Loucy (cell line): Measurements from ENCODE around the gene RRAGA.

Experiments used
- H2AFZ ChIP-seq: fragments of 200-600 bp; sonication (generic); 2 replicates; pipeline ENCODE4 v1.6.0; 2016; ENCODE audit warnings: antibody characterized with exemption, mild to moderate bottlenecking, low read length, moderate library complexity
- H3F3A ChIP-seq: fragments of 200-600 bp; 2 replicates; pipeline ENCODE4 v1.6.0; 2016; ENCODE audit warnings: antibody characterized with exemption, low read depth, mild to moderate bottlenecking
- H3K27me3 ChIP-seq: fragments of 200-600 bp; sonication (generic); 2 replicates; pipeline ENCODE4 v1.6.1; 2014; ENCODE audit warnings: low read length, mild to moderate bottlenecking; ENCODE audit not compliant: insufficient read depth, poor library complexity, severe bottlenecking
- H3K36me3 ChIP-seq: fragments of 200-600 bp; sonication (generic); 2 replicates; pipeline ENCODE4 v1.6.1; 2016; ENCODE audit warnings: low read length; ENCODE audit not compliant: insufficient read depth
- H3K4me1 ChIP-seq: fragments of 200-600 bp; sonication (generic); 2 replicates; pipeline ENCODE4 v1.5.1; 2014; ENCODE audit warnings: low read length, mild to moderate bottlenecking; ENCODE audit not compliant: insufficient read depth, poor library complexity, severe bottlenecking
- H3K4me2 ChIP-seq: fragments of 200-600 bp; sonication (generic); 2 replicates; pipeline ENCODE4 v1.6.0; 2014; ENCODE audit warnings: antibody characterized with exemption, low read length, low read depth, mild to moderate bottlenecking; ENCODE audit not compliant: poor library complexity, severe bottlenecking
- H3K4me3 ChIP-seq: fragments of 200-600 bp; sonication (generic); 2 replicates; pipeline ENCODE4 v1.5.1; 2014; ENCODE audit warnings: low read length, mild to moderate bottlenecking, mixed read lengths; ENCODE audit not compliant: poor library complexity, severe bottlenecking
- H3K79me2 ChIP-seq: fragments of 200-600 bp; sonication (generic); 2 replicates; pipeline ENCODE4 v1.6.1; 2014; ENCODE audit warnings: low read length; ENCODE audit not compliant: insufficient read depth
- H3K9ac ChIP-seq: fragments of 200-600 bp; sonication (generic); 2 replicates; pipeline ENCODE4 v1.6.0; 2014; ENCODE audit warnings: mild to moderate bottlenecking, low read depth, low read length, moderate library complexity; ENCODE audit not compliant: poor library complexity, severe bottlenecking
- H3K9me2 ChIP-seq: fragments of 200-600 bp; sonication (generic); replicated peaks from 2 replicates; pipeline ENCODE4 v1.6.1; 2016; ENCODE audit warnings: low read depth, low read length, mixed read lengths
- H3K9me3 ChIP-seq: fragments of 200-600 bp; sonication (generic); 2 replicates; pipeline ENCODE4 v1.6.1; 2014; ENCODE audit warnings: mild to moderate bottlenecking, antibody characterized with exemption, low read length, low read depth; ENCODE audit not compliant: insufficient read depth
- H4K20me1 ChIP-seq: fragments of 200-600 bp; sonication (generic); 2 replicates; pipeline ENCODE4 v1.6.0; 2014; ENCODE audit warnings: antibody characterized with exemption, low read length, mild to moderate bottlenecking; ENCODE audit not compliant: insufficient read depth, poor library complexity, severe bottlenecking
- EZH2phosphoT487 ChIP-seq: fragments of 200-600 bp; IDR thresholded peaks from 2 replicates; pipeline ENCODE4 v1.6.1; 2018; ENCODE audit warnings: antibody characterized with exemption, mild to moderate bottlenecking, moderate library complexity, borderline replicate concordance
- TF ChIP-seq, protein P1 (sequence below): fragments of 200-600 bp; sonication (generic); conservative IDR thresholded peaks from 2 replicates; pipeline ENCODE4 v1.5.1; 2014; ENCODE audit warnings: mild to moderate bottlenecking, antibody characterized with exemption, low read length

Gene RRAGA

DNA sequence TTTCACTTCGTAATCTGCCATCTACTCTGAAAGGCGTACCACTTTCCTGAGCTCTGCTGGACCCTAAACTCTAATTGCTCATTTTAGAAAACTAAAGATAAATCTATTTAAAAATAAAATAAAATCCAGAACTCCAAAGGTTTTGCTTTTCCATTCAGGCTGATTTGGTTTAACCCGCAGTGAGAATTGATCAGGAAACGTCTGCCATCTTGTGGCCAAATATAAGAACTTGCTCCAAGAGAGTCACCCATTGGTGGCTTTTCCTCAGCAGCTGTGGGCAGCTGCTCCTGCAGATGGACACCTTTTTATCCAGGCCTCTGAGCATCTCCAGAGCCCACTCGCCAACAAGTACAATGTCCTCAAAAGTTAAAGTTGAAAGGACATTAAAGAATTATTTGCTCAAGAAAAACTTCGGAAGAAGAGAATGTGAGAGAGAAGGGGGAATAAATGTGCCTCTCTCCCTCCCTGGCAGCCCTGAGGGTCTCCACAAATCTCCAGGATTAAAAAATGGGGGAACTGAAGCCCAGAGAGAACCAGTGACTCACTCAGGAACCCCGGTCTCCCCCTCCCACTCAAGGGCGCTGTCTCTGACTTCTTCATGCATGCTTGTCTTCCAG is 20.3 kb upstream of the RRAGA start:
- H3K4me3 ChIP-seq: no peak overlapping the region
- no peak overlapping the region for H2AFZ ChIP-seq
- no peaks in the 10 kb centered on the region for H3K79me2 ChIP-seq
- H3K9me3 ChIP-seq: no peaks in the 10 kb centered on the region
- H3K27me3 ChIP-seq: no peaks in the 10 kb centered on the region
- H3F3A ChIP-seq: no peaks in the 10 kb centered on the region
- no peak overlapping the region for H3K4me2 ChIP-seq
- no peaks in the 10 kb centered on the region for H3K36me3 ChIP-seq
- TF ChIP-seq EZH2phosphoT487: no peak
- TF ChIP-seq, protein P1, sequence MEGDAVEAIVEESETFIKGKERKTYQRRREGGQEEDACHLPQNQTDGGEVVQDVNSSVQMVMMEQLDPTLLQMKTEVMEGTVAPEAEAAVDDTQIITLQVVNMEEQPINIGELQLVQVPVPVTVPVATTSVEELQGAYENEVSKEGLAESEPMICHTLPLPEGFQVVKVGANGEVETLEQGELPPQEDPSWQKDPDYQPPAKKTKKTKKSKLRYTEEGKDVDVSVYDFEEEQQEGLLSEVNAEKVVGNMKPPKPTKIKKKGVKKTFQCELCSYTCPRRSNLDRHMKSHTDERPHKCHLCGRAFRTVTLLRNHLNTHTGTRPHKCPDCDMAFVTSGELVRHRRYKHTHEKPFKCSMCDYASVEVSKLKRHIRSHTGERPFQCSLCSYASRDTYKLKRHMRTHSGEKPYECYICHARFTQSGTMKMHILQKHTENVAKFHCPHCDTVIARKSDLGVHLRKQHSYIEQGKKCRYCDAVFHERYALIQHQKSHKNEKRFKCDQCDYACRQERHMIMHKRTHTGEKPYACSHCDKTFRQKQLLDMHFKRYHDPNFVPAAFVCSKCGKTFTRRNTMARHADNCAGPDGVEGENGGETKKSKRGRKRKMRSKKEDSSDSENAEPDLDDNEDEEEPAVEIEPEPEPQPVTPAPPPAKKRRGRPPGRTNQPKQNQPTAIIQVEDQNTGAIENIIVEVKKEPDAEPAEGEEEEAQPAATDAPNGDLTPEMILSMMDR: peak; percentile 78
- no peaks in the 10 kb centered on the region for H4K20me1 ChIP-seq
- no peak overlapping the region for H3K9ac ChIP-seq
- H3K4me1 ChIP-seq: no peaks in the 10 kb centered on the region
- no peaks in the 10 kb centered on the region for H3K9me2 ChIP-seq

DNA sequence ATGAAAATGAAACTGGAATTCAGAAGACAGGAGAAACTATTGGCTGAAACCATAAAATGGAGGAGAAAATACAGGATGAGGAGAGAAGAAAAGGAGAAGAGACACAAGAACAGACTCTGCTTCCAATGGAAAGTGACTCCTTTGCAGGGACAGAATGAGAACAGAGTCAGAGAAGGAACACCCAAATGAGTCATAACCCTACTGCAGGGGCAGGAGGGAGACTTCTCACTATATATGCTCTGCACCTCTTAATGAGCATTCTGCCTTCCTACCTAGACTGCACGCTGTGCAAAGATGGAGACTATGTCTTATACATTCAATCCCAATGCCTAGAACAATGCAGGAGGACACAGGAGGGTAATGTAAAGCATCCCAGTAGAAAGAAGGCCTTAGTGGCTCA is 18.3 kb upstream of the RRAGA start:
- TF ChIP-seq, protein P1: no peak
- no peak for TF ChIP-seq EZH2phosphoT487
- Histone ChIP-seq H3K27me3 (no peaks in the 10 kb centered on the region), H3K4me2 (no peak overlapping the region), H3K4me3 (no peak overlapping the region), H3K9me2 (no peaks in the 10 kb centered on the region), H3K4me1 (no peaks in the 10 kb centered on the region), H3F3A (no peaks in the 10 kb centered on the region), H2AFZ (no peak overlapping the region), H3K9ac (no peak overlapping the region), H3K36me3 (no peaks in the 10 kb centered on the region), H3K9me3 (no peaks in the 10 kb centered on the region), H4K20me1 (no peaks in the 10 kb centered on the region), H3K79me2 (no peaks in the 10 kb centered on the region)

DNA sequence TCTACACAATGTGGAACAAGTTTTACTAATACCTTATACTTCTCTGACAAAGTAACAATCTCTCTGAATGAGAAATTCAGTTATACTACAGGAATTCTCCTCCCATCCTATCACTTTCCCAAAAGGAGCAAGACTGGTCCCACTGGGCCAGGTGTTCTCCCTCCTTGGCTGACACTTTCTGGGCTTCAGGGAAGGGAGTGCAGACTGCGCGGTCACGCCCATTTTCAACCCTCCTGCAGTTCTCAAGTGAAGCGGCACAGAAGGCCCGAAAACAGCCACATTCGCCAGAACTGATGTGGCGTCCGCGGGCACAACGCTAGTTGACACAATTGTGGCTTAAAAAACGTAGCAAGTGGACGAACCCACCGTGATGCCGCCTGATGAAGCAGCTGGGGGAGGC is 16.8 kb upstream of the RRAGA start:
- Histone ChIP-seq H3K27me3 (no peaks in the 10 kb centered on the region), H3K4me2 (no peak overlapping the region), H3K9ac (no peak overlapping the region), H3K9me2 (no peaks in the 10 kb centered on the region), H3F3A (no peaks in the 10 kb centered on the region), H3K4me3 (no peak overlapping the region), H3K79me2 (no peaks in the 10 kb centered on the region), H3K9me3 (no peaks in the 10 kb centered on the region), H2AFZ (no peak overlapping the region), H3K36me3 (no peaks in the 10 kb centered on the region), H3K4me1 (no peaks in the 10 kb centered on the region), H4K20me1 (no peaks in the 10 kb centered on the region)
- TF ChIP-seq EZH2phosphoT487: no peak
- TF ChIP-seq, protein P1: no peak
